GM06990 (cell line): ENCODE data around the gene EGF.

ENCODE experiments used
- DNase-seq: peaks from one replicate; pipeline ENCODE4 v3.0.0-alpha.2; 2011; ENCODE audit not compliant: insufficient read length; ENCODE audit errors: extremely low read depth
- H3K27me3 ChIP-seq: replicated peaks from 2 replicates; pipeline ENCODE4 v1.6.0; 2011; ENCODE audit warnings: low read length; ENCODE audit not compliant: control insufficient read depth, insufficient read depth
- H3K36me3 ChIP-seq: 2 replicates; pipeline ENCODE4 v1.5.1; 2011; ENCODE audit warnings: low read length; ENCODE audit not compliant: control insufficient read depth, insufficient read depth
- H3K4me3 ChIP-seq: replicated peaks from 2 replicates; pipeline ENCODE4 v1.5.1; 2011; ENCODE audit warnings: low read depth, mild to moderate bottlenecking, control low read depth, low read length
- CTCF ChIP-seq: IDR thresholded peaks from 2 replicates; pipeline ENCODE4 v1.5.1; 2011; ENCODE audit warnings: low read length, control low read depth, mild to moderate bottlenecking, inconsistent platforms; ENCODE audit not compliant: insufficient read depth, poor library complexity, severe bottlenecking

EGF gene

DNA sequence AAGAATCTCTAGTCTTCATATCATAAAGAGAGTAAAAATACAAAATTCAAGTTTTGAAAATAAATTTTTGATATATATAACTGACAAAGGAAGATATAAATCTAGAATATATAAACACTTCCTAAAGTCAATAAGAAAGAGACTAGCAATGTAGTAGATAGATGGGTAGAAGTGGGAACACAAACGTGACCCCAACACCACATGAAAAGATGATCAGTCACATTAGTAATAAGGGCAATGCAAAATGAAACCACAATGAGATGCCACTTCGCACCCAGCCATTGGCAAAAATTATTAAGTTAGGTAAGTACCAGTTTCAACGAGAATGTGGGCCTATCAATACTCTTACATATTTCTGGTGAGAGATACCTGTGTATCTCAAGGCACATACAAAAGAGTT is 106.5 kb downstream of the EGF start:
- Histone ChIP-seq H3K4me3 (no peak overlapping the region), H3K27me3 (no peaks in the 10 kb centered on the region), H3K36me3 (no peaks in the 10 kb centered on the region)
- no peak for DNase-seq
- no peak for TF ChIP-seq CTCF

DNA sequence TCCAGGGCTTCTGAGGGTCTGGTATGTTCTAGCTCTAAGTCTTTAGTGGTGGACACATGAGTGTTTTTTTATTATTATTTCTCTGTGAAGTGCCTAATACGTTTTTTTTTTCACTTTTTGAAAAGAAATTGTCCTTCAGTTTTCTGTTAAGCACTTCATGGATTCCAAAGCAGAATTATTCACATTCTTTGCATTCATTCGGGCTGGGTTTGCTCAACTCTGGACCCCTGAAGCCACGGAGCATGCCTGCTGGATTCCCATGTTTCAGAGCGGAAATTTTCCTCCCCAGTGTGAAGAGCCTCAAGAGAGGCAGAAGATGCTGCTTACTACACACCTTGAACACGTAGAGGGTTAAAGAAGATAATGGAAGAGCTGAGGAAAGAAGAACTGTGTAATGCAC is 107.5 kb downstream of the EGF start:
- DNase-seq = no peak
- no peak for TF ChIP-seq CTCF
- Histone ChIP-seq H3K36me3 (no peaks in the 10 kb centered on the region), H3K27me3 (no peaks in the 10 kb centered on the region), H3K4me3 (no peak overlapping the region)

DNA sequence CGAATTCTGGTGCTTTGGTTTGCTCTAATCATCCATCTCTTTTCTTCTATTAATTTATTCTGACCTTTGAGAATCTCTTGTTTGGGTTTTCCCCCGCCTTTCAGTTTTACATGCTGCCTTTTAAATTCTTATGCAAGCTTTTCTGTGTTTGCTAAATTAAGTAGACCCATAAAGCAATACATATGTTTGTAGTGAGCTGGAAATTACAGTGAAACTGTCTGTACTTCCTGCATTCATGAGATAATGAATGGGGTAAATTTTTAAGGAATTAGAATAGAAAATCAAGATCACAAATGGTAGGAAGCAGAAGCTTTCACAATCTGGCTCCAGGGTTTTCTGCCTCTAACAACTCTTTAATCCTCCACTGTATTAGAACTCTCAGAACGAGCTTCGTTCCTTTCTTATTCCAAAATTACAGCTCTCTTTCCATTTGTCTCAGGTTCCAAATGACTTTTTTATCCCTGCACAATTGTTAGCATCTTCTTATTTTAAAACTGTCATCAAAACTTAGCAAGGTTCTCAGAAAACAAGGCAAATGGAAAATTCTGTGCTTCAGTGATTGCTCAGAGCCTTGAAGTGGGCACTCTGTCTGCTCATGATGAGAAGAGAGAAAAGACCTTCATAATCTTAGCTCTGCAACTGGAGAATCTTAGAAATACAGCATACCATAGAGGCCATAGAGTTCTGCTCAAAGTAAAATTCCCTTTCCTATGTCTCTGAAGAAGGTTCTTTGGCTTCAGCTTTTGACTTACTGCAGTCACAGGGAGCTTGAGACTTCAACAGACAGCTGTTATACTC is 108.2 kb downstream of the EGF start:
- Histone ChIP-seq H3K4me3 (no peak overlapping the region), H3K36me3 (no peaks in the 10 kb centered on the region), H3K27me3 (no peaks in the 10 kb centered on the region)
- TF ChIP-seq CTCF = no peak
- DNase-seq = no peak

- no peak overlapping the region for H3K4me3 ChIP-seq
- H3K27me3 ChIP-seq = no peaks in the 10 kb centered on the region
- DNase-seq = no peak
- H3K36me3 ChIP-seq = no peaks in the 10 kb centered on the region
- TF ChIP-seq CTCF = no peak
Observed at GRCh38 chr4:110022457-110022856, 109.8 kb downstream of the EGF start.

DNA sequence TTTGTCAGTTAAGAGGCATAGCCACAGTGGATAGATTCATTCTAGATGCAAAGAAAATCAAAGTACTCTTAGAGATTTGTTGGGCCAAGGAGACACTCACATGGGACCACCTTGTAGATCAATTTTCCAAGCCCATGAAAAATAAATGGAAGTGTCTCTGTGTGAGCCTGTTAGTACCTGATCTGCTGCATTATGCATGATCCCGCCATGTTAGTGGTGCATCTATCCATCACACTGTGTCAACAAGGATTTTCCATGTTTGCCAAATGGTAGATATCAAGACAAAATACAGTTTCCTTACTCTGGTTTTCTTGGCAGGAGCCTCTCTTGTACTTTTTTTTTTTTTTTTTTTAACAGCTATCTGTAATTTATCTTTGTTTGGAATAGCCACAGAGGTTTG is 112.4 kb downstream of the EGF start:
- DNase-seq = no peak
- no peaks in the 10 kb centered on the region for H3K36me3 ChIP-seq
- H3K4me3 ChIP-seq = no peak overlapping the region
- TF ChIP-seq CTCF = no peak
- H3K27me3 ChIP-seq = no peaks in the 10 kb centered on the region

DNA sequence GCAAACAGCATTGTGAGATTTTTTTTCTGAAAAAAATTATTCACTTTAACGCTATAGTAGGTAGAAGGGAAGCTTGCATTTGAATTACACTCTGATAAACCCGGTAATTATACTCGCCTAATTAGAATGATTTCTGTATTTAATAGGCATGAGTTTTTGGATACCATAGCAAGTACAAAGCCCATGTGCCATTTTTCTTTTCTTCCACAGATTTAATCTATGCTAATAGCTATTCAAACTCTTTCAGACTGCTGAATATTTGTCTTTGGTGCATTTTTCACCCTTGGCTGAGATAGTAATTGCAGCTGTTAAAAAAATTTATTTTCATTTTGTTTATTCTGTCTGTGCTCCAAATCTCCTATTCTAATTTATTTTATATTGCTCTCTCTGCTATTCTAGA is 113.0 kb downstream of the EGF start:
- no peaks in the 10 kb centered on the region for H3K27me3 ChIP-seq
- TF ChIP-seq CTCF = no peak
- H3K36me3 ChIP-seq = no peaks in the 10 kb centered on the region
- no peak overlapping the region for H3K4me3 ChIP-seq
- no peak for DNase-seq
